ENCODE results near the gene PEX14.

The PEX14 gene

GRCh38 chr1:10536133-10536770, 61.5 kb downstream of the PEX14 start:
- H3K9me2 ChIP-seq (ENCODE audit: low read depth, low read length), result no peaks in the 10 kb centered on the region
- no peak for TF ChIP-seq EZH2 (IDR thresholded peaks at IDR 0.05; ENCODE audit: borderline replicate concordance, low read length)
- TF ChIP-seq CTCF (IDR thresholded peaks at IDR 0.05; ENCODE audit: low read length), result no peak
- H2AFZ ChIP-seq (ENCODE audit: low read length), result no peak overlapping the region
- H4K20me1 ChIP-seq (ENCODE audit: insufficient read depth, low read length), result no peaks in the 10 kb centered on the region
- no peak overlapping the region for H3K27ac ChIP-seq (ENCODE audit: low read depth, low read length, poor library complexity, severe bottlenecking)
- H3K27me3 ChIP-seq (ENCODE audit: insufficient read depth, low read length), result no peaks in the 10 kb centered on the region
- H3K4me2 ChIP-seq (ENCODE audit: low read length), result no peak overlapping the region
- peaks cover 2% of the 10 kb centered on the region for H3K36me3 ChIP-seq (ENCODE audit: insufficient read depth, low read length)
- H3K4me3 ChIP-seq (ENCODE audit: low read depth, low read length, poor library complexity, severe bottlenecking), result no peak overlapping the region
- H3K79me2 ChIP-seq (ENCODE audit: insufficient read depth, low read length), result no peaks in the 10 kb centered on the region
- H3F3A ChIP-seq (ENCODE audit: insufficient read depth, low read length), result no peaks in the 10 kb centered on the region
- no peak overlapping the region for H3K9ac ChIP-seq (ENCODE audit: low read length)
- H3K9me3 ChIP-seq (ENCODE audit: low read length), result no peaks in the 10 kb centered on the region
- no peaks in the 10 kb centered on the region for H3K4me1 ChIP-seq (ENCODE audit: insufficient read depth, low read length, severe bottlenecking)

GRCh38 chr1:10537082-10537766, 62.5 kb downstream of the PEX14 start:
- H3K4me1 ChIP-seq (ENCODE audit: insufficient read depth, low read length, severe bottlenecking), result no peaks in the 10 kb centered on the region
- no peak overlapping the region for H3K9ac ChIP-seq (ENCODE audit: low read length)
- H3K27ac ChIP-seq (ENCODE audit: low read depth, low read length, poor library complexity, severe bottlenecking), result no peak overlapping the region
- no peaks in the 10 kb centered on the region for H3K79me2 ChIP-seq (ENCODE audit: insufficient read depth, low read length)
- TF ChIP-seq CTCF (IDR thresholded peaks at IDR 0.05; ENCODE audit: low read length), result no peak
- TF ChIP-seq EZH2 (IDR thresholded peaks at IDR 0.05; ENCODE audit: borderline replicate concordance, low read length), result no peak
- no peak overlapping the region for H3K4me3 ChIP-seq (ENCODE audit: low read depth, low read length, poor library complexity, severe bottlenecking)
- H3K9me3 ChIP-seq (ENCODE audit: low read length), result no peaks in the 10 kb centered on the region
- no peaks in the 10 kb centered on the region for H4K20me1 ChIP-seq (ENCODE audit: insufficient read depth, low read length)
- no peaks in the 10 kb centered on the region for H3K9me2 ChIP-seq (ENCODE audit: low read depth, low read length)
- H3K36me3 ChIP-seq (ENCODE audit: insufficient read depth, low read length), result peaks cover 2% of the 10 kb centered on the region
- H3F3A ChIP-seq (ENCODE audit: insufficient read depth, low read length), result no peaks in the 10 kb centered on the region
- no peak overlapping the region for H2AFZ ChIP-seq (ENCODE audit: low read length)
- no peaks in the 10 kb centered on the region for H3K27me3 ChIP-seq (ENCODE audit: insufficient read depth, low read length)
- H3K4me2 ChIP-seq (ENCODE audit: low read length), result no peak overlapping the region

GRCh38 chr1:10538646-10539355, 64.1 kb downstream of the PEX14 start:
- no peaks in the 10 kb centered on the region for H3F3A ChIP-seq (ENCODE audit: insufficient read depth, low read length)
- no peaks in the 10 kb centered on the region for H3K9me2 ChIP-seq (ENCODE audit: low read depth, low read length)
- H3K27ac ChIP-seq (ENCODE audit: low read depth, low read length, poor library complexity, severe bottlenecking), result no peak overlapping the region
- H3K9me3 ChIP-seq (ENCODE audit: low read length), result no peaks in the 10 kb centered on the region
- no peaks in the 10 kb centered on the region for H4K20me1 ChIP-seq (ENCODE audit: insufficient read depth, low read length)
- H3K36me3 ChIP-seq (ENCODE audit: insufficient read depth, low read length), result peaks cover 2% of the 10 kb centered on the region
- no peak overlapping the region for H3K4me3 ChIP-seq (ENCODE audit: low read depth, low read length, poor library complexity, severe bottlenecking)
- no peak overlapping the region for H3K9ac ChIP-seq (ENCODE audit: low read length)
- no peaks in the 10 kb centered on the region for H3K27me3 ChIP-seq (ENCODE audit: insufficient read depth, low read length)
- no peak overlapping the region for H3K4me2 ChIP-seq (ENCODE audit: low read length)
- H2AFZ ChIP-seq (ENCODE audit: low read length), result no peak overlapping the region
- TF ChIP-seq EZH2 (IDR thresholded peaks at IDR 0.05; ENCODE audit: borderline replicate concordance, low read length), result no peak
- TF ChIP-seq CTCF (IDR thresholded peaks at IDR 0.05; ENCODE audit: low read length), result no peak
- H3K79me2 ChIP-seq (ENCODE audit: insufficient read depth, low read length), result no peaks in the 10 kb centered on the region
- no peaks in the 10 kb centered on the region for H3K4me1 ChIP-seq (ENCODE audit: insufficient read depth, low read length, severe bottlenecking)
